Measurements from ENCODE around the gene NDUFB2. TPM values are rescaled to one million over a fixed set of nuclear protein-coding genes. Genes with fewer than 3 reads are reported as not detected.
"Not testable (repeated sequence)": the region's sequence is repeated elsewhere in the genome, so short reads cannot be mapped to it uniquely, and the experiment has no call there.

Gene NDUFB2
- total RNA-seq, 2 donors from 2014 or later = 180 to 202 TPM

DNA sequence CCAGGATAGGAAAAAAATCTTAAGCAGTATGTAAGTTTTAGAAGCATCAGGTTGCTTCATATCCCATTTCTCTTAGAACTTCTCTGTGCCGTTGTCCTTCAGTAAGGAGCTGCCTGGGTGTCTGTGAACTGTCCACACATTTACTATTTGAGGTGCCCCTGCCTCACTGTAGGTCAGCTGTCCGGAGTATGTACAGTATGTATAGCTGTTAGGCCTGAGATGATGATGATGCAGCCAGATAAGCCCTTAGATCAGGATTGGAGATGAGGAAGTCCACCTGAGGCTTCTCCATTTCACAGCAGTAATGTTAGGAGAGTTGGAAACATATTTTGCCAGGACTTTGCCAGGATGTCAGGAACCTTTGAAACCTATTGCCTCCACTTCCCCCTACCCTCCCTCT is 7.7 kb downstream of the NDUFB2 start:
- Histone ChIP-seq H3K27me3 (ENCODE audit: control insufficient read depth, insufficient read depth, low read length, poor library complexity, severe bottlenecking) (no peaks in the 10 kb centered on the region), H3K4me3 (ENCODE audit: low read length) (no peak overlapping the region), H3K9ac (ENCODE audit: extremely low read depth, low read length, poor library complexity, severe bottlenecking) (no peak overlapping the region), H3K4me1 (ENCODE audit: control insufficient read depth, insufficient read depth, low read length) (no peaks in the 10 kb centered on the region), H3K36me3 (ENCODE audit: control insufficient read depth, insufficient read depth, low read length) (peaks cover 40% of the 10 kb centered on the region), H3K9me3 (ENCODE audit: control insufficient read depth, low read length) (no peaks in the 10 kb centered on the region), H3K27ac (ENCODE audit: low read depth, low read length) (no peak overlapping the region)
- Mint-ChIP-seq H3K9me3 (no peaks in the 10 kb centered on the region), H3K36me3 (ENCODE audit: low read depth) (peaks cover 42% of the 10 kb centered on the region), H3K4me1 (peaks cover 5% of the 10 kb centered on the region), H3K27me3 (ENCODE audit: insufficient read depth) (no peaks in the 10 kb centered on the region), H3K27ac (no peak overlapping the region), H3K4me3 (no peak overlapping the region)
- TF ChIP-seq, protein P1, sequence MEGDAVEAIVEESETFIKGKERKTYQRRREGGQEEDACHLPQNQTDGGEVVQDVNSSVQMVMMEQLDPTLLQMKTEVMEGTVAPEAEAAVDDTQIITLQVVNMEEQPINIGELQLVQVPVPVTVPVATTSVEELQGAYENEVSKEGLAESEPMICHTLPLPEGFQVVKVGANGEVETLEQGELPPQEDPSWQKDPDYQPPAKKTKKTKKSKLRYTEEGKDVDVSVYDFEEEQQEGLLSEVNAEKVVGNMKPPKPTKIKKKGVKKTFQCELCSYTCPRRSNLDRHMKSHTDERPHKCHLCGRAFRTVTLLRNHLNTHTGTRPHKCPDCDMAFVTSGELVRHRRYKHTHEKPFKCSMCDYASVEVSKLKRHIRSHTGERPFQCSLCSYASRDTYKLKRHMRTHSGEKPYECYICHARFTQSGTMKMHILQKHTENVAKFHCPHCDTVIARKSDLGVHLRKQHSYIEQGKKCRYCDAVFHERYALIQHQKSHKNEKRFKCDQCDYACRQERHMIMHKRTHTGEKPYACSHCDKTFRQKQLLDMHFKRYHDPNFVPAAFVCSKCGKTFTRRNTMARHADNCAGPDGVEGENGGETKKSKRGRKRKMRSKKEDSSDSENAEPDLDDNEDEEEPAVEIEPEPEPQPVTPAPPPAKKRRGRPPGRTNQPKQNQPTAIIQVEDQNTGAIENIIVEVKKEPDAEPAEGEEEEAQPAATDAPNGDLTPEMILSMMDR (conservative IDR thresholded peaks at IDR 0.05) = no peak
- WGBS, 2 experiments (ENCODE audit: insufficient coverage in 1 of 2, insufficient read length in 1 of 2) = 99% methylated on average over 2 of the region's 2 CpGs; no CpG with 5 or more reads in 1 of the 2 experiments
- no peak for DNase-seq

DNA sequence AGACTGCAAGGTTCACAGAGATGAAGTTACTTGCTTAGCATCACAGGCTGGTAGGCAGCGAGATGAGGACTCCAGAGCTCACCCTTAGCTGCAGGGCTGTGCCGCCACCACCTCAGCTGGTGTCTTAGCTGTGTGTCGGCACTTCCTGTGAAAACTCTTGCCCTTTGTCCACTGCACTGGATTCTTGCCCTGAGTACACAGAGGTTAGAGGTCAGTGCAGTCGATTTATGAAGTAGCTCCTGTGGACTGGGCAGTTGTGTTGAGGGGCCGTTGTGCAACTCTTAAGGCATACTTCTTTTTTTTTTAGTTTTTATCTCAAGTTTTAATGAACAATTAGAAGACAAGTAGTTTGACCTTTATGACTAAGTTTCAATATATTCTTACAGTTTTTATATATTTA is 10.6 kb downstream of the NDUFB2 start:
- peaks cover 40% of the 10 kb centered on the region for H3K36me3 ChIP-seq (ENCODE audit: control insufficient read depth, insufficient read depth, low read length)
- H3K9me3 Mint-ChIP-seq = peaks cover 4% of the 10 kb centered on the region
- no peak for DNase-seq
- no peak overlapping the region for H3K4me3 Mint-ChIP-seq
- no peak overlapping the region for H3K27ac ChIP-seq (ENCODE audit: low read depth, low read length)
- H3K4me1 ChIP-seq (ENCODE audit: control insufficient read depth, insufficient read depth, low read length) = no peaks in the 10 kb centered on the region
- H3K9ac ChIP-seq (ENCODE audit: extremely low read depth, low read length, poor library complexity, severe bottlenecking) = no peak overlapping the region
- H3K27me3 Mint-ChIP-seq (ENCODE audit: insufficient read depth) = no peaks in the 10 kb centered on the region
- H3K27ac Mint-ChIP-seq = no peak overlapping the region
- no peaks in the 10 kb centered on the region for H3K27me3 ChIP-seq (ENCODE audit: control insufficient read depth, insufficient read depth, low read length, poor library complexity, severe bottlenecking)
- H3K36me3 Mint-ChIP-seq (ENCODE audit: low read depth) = peaks cover 41% of the 10 kb centered on the region
- TF ChIP-seq, protein P1 (conservative IDR thresholded peaks at IDR 0.05) = no peak
- no peaks in the 10 kb centered on the region for H3K4me1 Mint-ChIP-seq
- H3K4me3 ChIP-seq (ENCODE audit: low read length) = no peak overlapping the region
- no peaks in the 10 kb centered on the region for H3K9me3 ChIP-seq (ENCODE audit: control insufficient read depth, low read length)
- 90 to 92% methylated on average over 4 of the region's 5 CpGs for WGBS, 2 experiments (ENCODE audit: insufficient coverage in 1 of 2, insufficient read length in 1 of 2)

DNA sequence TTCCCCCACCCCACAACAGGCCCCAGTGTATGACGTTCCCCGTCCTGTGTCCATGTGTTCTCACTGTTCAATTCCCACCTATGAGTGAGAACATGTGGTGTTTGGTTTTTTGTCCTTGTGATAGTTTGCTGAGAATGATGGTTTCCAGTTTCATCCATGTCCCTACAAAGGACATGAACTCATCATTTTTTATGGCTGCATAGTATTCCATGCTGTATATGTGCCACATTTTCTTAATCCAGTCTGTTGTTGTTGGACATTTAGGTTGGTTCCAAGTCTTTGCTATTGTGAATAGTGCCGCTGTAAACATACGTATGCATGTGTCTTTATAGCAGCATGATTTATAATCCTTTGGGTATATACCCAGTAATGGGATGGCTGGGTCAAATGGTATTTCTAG is 12.3 kb downstream of the NDUFB2 start:
- WGBS, 2 experiments (ENCODE audit: insufficient coverage in 1 of 2, insufficient read length in 1 of 2) = 100% methylated on average over 1 of the region's 4 CpGs
- H3K4me1 Mint-ChIP-seq; H3K27ac Mint-ChIP-seq; H3K4me1 ChIP-seq (ENCODE audit: control insufficient read depth, insufficient read depth, low read length); H3K9me3 ChIP-seq (ENCODE audit: control insufficient read depth, low read length); H3K27me3 Mint-ChIP-seq (ENCODE audit: insufficient read depth); H3K9ac ChIP-seq (ENCODE audit: extremely low read depth, low read length, poor library complexity, severe bottlenecking); H3K4me3 ChIP-seq (ENCODE audit: low read length); DNase-seq; H3K4me3 Mint-ChIP-seq; H3K27ac ChIP-seq (ENCODE audit: low read depth, low read length); H3K27me3 ChIP-seq (ENCODE audit: control insufficient read depth, insufficient read depth, low read length, poor library complexity, severe bottlenecking): not testable (repeated sequence)
- Mint-ChIP-seq H3K36me3 (ENCODE audit: low read depth) (peaks cover 40% of the 10 kb centered on the region), H3K9me3 (peaks cover 17% of the 10 kb centered on the region)
- peaks cover 28% of the 10 kb centered on the region for H3K36me3 ChIP-seq (ENCODE audit: control insufficient read depth, insufficient read depth, low read length)

DNA sequence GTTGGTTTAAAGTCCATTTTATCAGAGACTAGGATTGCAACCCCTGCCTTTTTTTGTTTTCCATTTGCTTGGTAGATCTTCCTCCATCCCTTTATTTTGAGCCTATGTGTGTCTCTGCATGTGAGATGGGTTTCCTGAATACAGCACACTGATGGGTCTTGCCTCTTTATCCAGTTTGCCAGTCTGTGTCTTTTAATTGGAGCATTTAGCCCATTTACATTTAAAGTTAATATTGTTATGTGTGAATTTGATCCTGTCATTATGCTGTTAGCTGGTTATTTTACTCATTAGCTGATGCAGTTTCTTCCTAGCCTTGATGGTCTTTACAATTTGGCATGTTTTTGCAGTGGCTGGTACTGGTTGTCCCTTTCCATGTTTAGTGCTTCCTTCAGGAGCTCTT is 15.9 kb downstream of the NDUFB2 start:
- Mint-ChIP-seq H3K9me3 (peaks cover 34% of the 10 kb centered on the region), H3K36me3 (ENCODE audit: low read depth) (peaks cover 34% of the 10 kb centered on the region)
- H3K4me1 Mint-ChIP-seq; H3K27me3 Mint-ChIP-seq (ENCODE audit: insufficient read depth); H3K4me3 ChIP-seq (ENCODE audit: low read length); H3K36me3 ChIP-seq (ENCODE audit: control insufficient read depth, insufficient read depth, low read length); H3K4me3 Mint-ChIP-seq; H3K27ac Mint-ChIP-seq; H3K27ac ChIP-seq (ENCODE audit: low read depth, low read length); H3K27me3 ChIP-seq (ENCODE audit: control insufficient read depth, insufficient read depth, low read length, poor library complexity, severe bottlenecking); H3K4me1 ChIP-seq (ENCODE audit: control insufficient read depth, insufficient read depth, low read length); H3K9ac ChIP-seq (ENCODE audit: extremely low read depth, low read length, poor library complexity, severe bottlenecking); DNase-seq: not testable (repeated sequence)
- peaks cover 25% of the 10 kb centered on the region for H3K9me3 ChIP-seq (ENCODE audit: control insufficient read depth, low read length)

Measured in endodermal cell (in vitro differentiated cells).